EH (cell line): ENCODE data around the gene ZBTB8A.
A peak's percentile ranks its signal among the peaks of the same experiment; 100 is the strongest.
"Not testable (repeated sequence)": the region's sequence is repeated elsewhere in the genome, so short reads cannot be mapped to it uniquely, and the experiment has no call there.

ENCODE experiments used
- DNase-seq: peaks from one replicate; pipeline ENCODE4 v3.0.0-alpha.2; 2015; ENCODE audit warnings: low read depth

ZBTB8A gene

GRCh38 chr1:32538887-32539583 is at the start of gene ZBTB8A:
Gene ZBTB8A, plus strand, starts transcription at chr1:32539427. Its CDS starts 53,505 bp downstream, at chr1:32592932.
- peak; percentile 69 for DNase-seq

- no peak for DNase-seq
These were observed 49.3 kb upstream of the ZBTB8A start for GRCh38 chr1:32489774-32490454.

GRCh38 chr1:32491386-32491785 is 47.8 kb upstream of the ZBTB8A start:
- no peak for DNase-seq

DNA sequence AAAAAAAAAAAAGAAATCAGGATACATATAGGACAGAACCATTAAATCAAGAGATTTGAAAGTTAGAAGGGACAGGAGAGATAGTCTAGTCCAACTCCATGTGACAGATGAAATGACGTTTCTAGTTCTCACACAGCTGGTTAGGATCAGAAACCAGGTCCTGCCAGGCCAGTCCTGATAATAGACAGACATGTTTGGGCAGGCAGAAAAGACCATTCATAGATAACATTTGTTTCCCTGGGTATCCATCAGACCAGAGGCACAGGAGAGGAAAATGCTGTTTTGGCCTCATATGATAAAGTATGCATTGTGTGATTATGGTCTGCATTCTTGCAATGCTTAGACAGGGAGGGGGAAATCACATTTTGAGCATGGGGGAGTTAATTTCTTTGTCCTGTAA is 45.0 kb upstream of the ZBTB8A start:
- DNase-seq = peak; percentile 10

DNA sequence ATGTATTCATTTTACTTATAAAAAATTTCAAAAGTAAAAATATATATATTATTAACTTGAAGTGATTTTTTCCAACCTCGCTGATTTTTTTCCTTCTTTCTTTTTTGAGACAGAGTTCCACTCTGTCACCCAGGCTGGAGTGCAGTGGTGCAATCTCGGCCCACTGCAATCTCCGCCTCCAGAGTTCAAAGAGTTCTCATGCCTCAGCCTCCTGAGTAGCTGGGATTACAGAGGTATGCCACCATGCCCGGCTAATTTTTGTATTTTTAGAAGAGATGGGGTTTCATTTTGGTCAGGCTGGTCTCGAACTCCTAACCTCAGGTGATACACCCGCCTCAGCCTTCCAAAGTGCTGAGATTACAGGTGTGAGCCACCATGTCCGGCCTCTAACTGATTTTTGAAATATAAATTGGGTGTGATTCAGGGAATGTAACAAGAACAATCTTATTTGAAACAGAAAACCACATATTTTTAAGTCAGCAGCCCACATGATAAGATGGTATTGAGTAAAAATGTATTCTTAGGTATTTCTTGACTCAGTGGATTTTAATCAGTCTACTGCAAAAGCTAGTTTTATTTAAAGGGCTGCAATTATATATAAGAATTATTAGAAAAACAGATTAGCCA is 44.4 kb upstream of the ZBTB8A start:
- no peak for DNase-seq

GRCh38 chr1:32496127-32496526 is 43.1 kb upstream of the ZBTB8A start:
- peak; percentile 45 for DNase-seq

- no peak for DNase-seq
These were observed 40.5 kb upstream of the ZBTB8A start for GRCh38 chr1:32498751-32499150.

- DNase-seq = peak; percentile 70
These were observed 38.6 kb upstream of the ZBTB8A start for GRCh38 chr1:32500387-32501209.

GRCh38 chr1:32501865-32502264 is 37.4 kb upstream of the ZBTB8A start:
- no peak for DNase-seq

DNA sequence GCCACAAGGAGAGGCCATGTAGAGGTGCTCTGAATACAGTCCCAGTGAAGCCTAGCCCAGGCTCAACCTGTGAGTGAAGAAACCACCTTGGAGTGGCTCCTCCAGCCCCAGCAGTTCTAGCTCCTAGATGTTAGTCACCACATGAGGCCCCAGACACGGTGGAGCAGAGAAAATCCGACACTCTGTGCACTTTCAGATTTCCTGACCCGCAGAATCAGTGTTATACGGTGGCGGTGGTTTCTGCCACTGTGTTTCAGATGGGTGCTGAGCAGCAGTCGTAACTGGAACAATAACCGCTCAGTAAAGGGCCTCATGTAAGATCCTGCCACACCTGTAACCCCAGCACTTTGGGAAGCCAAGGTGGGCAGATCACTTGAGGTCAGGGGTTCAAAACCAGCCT is 36.1 kb upstream of the ZBTB8A start:
- DNase-seq = no peak

DNA sequence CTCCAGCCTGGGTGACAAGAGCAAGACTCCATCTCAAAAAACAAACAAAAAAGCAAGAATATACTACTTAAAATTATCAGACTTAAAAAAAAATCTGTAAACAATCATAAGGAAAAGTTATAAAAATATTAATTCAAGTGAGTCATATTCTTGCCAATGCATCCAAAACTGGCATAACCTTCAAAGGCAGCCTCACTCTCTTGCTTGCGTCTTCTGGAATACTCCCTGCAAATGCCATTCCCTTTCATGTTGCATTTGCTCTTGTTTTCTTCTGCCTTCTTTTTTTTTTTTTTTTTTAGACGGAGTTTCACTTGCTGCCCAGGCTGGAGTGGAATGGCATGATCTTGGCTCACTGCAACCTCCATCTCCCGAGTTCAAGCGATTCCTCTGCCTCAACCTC is 32.2 kb upstream of the ZBTB8A start:
- no peak for DNase-seq

DNA sequence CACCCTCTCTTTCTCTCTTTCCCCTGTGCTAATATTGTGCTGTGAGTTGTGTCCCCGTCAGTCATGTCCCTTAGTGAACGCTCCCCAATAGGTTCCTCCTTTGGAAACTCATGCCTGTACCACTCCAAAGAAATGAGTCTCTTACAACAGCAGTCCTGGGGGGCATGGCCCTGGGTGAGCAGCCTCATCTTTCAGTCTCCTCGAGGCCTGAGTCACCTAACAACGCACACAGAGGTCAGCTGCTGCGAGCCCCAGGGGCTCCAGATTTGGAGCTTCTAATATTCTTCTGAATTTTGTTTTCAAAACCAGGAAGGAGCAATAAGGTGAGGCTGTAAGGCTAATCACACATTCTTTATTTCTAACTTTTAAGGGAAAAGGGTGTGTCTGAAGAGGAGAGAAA is 30.5 kb upstream of the ZBTB8A start:
- DNase-seq = no peak

GRCh38 chr1:32509939-32510338 is 29.3 kb upstream of the ZBTB8A start:
- no peak for DNase-seq

- DNase-seq = no peak
These were observed 22.8 kb upstream of the ZBTB8A start for GRCh38 chr1:32516402-32516801.

GRCh38 chr1:32518976-32519375 is 20.3 kb upstream of the ZBTB8A start:
- DNase-seq = no peak

- no peak for DNase-seq
These were observed 18.1 kb upstream of the ZBTB8A start for GRCh38 chr1:32521165-32521564.

GRCh38 chr1:32525053-32525452 is 14.2 kb upstream of the ZBTB8A start:
- no peak for DNase-seq

GRCh38 chr1:32525661-32526444 is 13.4 kb upstream of the ZBTB8A start:
- no peak for DNase-seq

DNA sequence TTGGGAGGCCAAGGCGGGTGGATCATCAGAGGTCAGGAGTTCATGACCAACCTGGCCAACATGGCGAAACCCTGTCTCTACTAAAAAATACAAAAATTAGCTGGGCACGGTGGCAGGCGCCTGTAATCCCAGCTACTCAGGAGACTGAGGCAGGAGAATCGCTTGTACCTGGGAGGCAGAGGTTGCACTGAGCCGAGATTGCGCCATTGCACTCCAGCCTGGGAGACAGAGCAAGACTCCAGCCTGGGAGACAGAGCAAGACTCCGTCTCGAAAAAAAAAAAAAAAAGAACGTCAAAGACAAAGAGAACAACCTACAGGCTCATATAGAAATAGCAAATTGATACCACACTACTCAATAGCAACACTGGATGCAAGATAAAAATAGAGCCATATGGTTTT is 10.7 kb upstream of the ZBTB8A start:
- DNase-seq = not testable (repeated sequence)

GRCh38 chr1:32533792-32534327 is 5.4 kb upstream of the ZBTB8A start:
- no peak for DNase-seq

- DNase-seq = no peak
These were observed 3.1 kb upstream of the ZBTB8A start for GRCh38 chr1:32536117-32536516.
